Measurements from ENCODE around the gene SMAD3.

DNA sequence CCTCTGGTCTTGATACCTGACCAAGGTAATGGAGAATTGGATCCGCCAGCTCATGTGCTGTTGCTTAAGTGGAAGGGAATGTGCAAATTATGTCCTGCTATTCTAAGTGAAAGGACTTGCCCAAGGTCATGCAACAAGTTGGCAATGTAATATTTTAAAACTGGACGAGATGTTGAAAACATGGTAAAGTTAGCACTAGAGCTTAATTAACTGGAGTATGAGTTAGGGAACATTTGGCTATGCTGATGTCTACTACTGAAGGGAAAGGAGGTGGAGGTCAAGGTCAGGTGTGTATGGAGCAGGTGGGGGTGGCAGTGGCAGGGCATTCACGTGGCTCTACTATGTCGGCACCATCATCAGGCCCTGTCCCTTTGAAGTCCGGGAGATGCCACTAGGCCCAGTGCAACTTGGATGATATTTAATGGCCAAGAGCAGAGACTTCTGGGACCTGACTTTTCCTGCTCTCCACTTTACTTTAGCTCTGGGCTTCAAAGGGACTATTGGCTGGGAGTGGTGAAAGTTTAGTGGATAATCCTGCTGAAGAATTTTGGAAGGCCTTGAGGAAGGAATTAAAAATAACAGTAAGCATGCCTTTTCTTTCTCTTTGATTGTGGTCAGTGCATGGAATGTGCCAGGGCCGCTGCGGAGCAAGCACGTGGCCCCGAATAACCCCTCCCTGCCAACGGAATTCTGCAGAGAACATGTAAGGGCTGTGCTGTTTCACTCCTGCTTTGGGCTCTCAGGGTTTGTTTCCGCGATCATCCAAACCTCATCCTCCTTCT lies 14.9 kb downstream of the SMAD3 start:
- TF ChIP-seq, protein P1, sequence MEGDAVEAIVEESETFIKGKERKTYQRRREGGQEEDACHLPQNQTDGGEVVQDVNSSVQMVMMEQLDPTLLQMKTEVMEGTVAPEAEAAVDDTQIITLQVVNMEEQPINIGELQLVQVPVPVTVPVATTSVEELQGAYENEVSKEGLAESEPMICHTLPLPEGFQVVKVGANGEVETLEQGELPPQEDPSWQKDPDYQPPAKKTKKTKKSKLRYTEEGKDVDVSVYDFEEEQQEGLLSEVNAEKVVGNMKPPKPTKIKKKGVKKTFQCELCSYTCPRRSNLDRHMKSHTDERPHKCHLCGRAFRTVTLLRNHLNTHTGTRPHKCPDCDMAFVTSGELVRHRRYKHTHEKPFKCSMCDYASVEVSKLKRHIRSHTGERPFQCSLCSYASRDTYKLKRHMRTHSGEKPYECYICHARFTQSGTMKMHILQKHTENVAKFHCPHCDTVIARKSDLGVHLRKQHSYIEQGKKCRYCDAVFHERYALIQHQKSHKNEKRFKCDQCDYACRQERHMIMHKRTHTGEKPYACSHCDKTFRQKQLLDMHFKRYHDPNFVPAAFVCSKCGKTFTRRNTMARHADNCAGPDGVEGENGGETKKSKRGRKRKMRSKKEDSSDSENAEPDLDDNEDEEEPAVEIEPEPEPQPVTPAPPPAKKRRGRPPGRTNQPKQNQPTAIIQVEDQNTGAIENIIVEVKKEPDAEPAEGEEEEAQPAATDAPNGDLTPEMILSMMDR (IDR thresholded peaks at IDR 0.05; ENCODE audit: insufficient read depth, low read length) = no peak
- TF ChIP-seq, protein P2, sequence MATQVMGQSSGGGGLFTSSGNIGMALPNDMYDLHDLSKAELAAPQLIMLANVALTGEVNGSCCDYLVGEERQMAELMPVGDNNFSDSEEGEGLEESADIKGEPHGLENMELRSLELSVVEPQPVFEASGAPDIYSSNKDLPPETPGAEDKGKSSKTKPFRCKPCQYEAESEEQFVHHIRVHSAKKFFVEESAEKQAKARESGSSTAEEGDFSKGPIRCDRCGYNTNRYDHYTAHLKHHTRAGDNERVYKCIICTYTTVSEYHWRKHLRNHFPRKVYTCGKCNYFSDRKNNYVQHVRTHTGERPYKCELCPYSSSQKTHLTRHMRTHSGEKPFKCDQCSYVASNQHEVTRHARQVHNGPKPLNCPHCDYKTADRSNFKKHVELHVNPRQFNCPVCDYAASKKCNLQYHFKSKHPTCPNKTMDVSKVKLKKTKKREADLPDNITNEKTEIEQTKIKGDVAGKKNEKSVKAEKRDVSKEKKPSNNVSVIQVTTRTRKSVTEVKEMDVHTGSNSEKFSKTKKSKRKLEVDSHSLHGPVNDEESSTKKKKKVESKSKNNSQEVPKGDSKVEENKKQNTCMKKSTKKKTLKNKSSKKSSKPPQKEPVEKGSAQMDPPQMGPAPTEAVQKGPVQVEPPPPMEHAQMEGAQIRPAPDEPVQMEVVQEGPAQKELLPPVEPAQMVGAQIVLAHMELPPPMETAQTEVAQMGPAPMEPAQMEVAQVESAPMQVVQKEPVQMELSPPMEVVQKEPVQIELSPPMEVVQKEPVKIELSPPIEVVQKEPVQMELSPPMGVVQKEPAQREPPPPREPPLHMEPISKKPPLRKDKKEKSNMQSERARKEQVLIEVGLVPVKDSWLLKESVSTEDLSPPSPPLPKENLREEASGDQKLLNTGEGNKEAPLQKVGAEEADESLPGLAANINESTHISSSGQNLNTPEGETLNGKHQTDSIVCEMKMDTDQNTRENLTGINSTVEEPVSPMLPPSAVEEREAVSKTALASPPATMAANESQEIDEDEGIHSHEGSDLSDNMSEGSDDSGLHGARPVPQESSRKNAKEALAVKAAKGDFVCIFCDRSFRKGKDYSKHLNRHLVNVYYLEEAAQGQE (IDR thresholded peaks at IDR 0.05; ENCODE audit: insufficient replicate concordance, low read depth) = no peak
- TF ChIP-seq SPI1 (IDR thresholded peaks at IDR 0.05; ENCODE audit: borderline replicate concordance, low read depth) (no peak), POLR2AphosphoS5 (IDR thresholded peaks at IDR 0.05; ENCODE audit: low read depth) (no peak), GABPA (IDR thresholded peaks at IDR 0.05; ENCODE audit: low read depth) (no peak)
